ENCODE results near the gene TEX10.

Gene TEX10

GRCh38 chr9:100282388-100282719, 70.4 kb downstream of the TEX10 start:
- no peak for DNase-seq

- DNase-seq, result no peak
Measured at GRCh38 chr9:100281676-100282387, 70.9 kb downstream of the TEX10 start.

- no peak for DNase-seq
Measured at GRCh38 chr9:100281066-100281465, 71.7 kb downstream of the TEX10 start.

DNA sequence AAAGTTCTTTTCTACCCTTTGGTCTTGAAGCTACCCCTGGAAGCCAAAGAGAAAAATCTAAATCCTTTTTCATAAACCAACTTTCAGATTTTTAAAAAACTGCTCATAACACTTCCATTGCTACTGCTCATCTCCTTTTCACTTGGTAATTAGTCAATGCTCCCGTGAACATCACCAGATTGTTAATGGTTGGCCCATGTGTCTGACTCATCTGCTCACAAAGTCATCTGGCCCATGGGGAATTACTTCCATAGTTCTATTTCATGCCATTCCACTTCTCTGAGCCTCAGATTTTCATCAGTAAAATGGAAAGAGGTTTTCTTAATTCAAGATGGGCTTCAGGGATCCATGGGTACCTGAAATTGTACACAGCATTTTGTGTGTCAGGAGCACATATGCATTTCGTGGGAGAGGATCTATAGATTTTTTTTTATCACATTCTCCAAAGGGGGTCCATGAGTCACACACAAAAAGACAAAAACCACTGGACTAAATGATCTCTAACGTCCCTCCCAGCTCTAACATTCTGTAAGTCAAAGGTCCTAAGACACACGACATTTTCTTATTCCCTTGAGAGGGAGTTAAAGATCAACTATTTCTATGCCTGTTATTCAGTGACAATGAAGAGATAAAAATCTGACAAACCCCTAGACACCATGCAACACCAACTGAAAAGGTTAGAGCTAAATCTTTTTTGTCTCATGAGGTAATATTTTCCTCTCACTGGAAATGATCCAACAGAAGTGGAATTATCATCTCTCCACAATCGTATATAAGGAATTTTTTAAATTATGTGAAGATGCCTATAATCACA, 75.4 kb downstream of the TEX10 start:
- no peak for DNase-seq

DNA sequence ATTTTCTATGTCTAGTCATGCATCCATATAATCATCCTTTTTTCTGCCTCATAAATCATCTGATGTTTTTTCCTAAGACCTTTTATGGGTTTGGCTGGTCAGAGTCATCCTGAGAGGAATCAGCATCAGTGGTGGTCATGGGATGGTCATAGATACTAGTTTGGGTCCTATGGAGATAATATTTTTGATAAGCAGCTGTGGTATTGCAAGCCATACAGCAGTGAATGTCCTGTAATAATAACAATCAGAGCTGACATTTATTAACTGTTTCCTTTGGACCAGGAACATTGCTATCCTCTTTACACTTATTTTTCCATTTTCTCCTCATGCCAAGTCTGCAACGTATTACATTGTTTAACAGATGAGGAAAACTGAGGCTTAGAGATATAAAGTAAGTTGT, 83.1 kb downstream of the TEX10 start:
- DNase-seq, result no peak

GRCh38 chr9:100268271-100268670, 84.5 kb downstream of the TEX10 start:
- no peak for DNase-seq

- DNase-seq, result no peak
Measured at GRCh38 chr9:100267211-100267610, 85.5 kb downstream of the TEX10 start.

Data from NCI-H1417 (cell line).